Panc1 (cell line): ENCODE results near the gene LRPPRC. TPM values are rescaled to one million over a fixed set of nuclear protein-coding genes. Genes with fewer than 3 reads are reported as not detected.

ENCODE experiments used
- ATAC-seq: fragments of 200-7000 bp; cut with Tn5 transposase; 2 replicates; pipeline ENCODE4 v1.9.1; 2020; ENCODE audit warnings: mild to moderate bottlenecking, moderate library complexity
- BruUV-seq: library from RNA; stranded (reverse); fragments of 400-500 nt; replicated peaks from 2 replicates; lab custom pipeline; 2021; lab: Mats Ljungman, UMichigan
- CTCF ChIA-PET: fragments of 300-600 bp; sonication (Branson Sonifier 250); formaldehyde crosslinking; loops from one replicate; lab custom pipeline; 2022; ENCODE audit warnings: antibody characterized with exemption; lab: Charles Lee
- POLR2A ChIA-PET: fragments of 300-600 bp; sonication (Branson Sonifier 250); formaldehyde crosslinking; loops from one replicate; lab custom pipeline; 2022; ENCODE audit warnings: antibody characterized with exemption; lab: Charles Lee
- DNase-seq: peaks from one replicate; pipeline ENCODE4 v3.0.0-alpha.2; 2010; ENCODE audit warnings: low read depth, low spot score
- H3K27ac ChIP-seq: 2 replicates; pipeline ENCODE4 v1.5.1; 2011; ENCODE audit warnings: mild to moderate bottlenecking, low read length, inconsistent platforms
- H3K27me3 ChIP-seq: fragments of 200-500 bp; sonication (Bioruptor generic); 2 replicates; pipeline ENCODE4 v1.6.0; 2014; ENCODE audit warnings: low read length, inconsistent platforms; ENCODE audit not compliant: control insufficient read depth, insufficient read depth
- H3K36me3 ChIP-seq: fragments of 200-500 bp; sonication (Bioruptor generic); 2 replicates; pipeline ENCODE4 v1.5.1; 2014; ENCODE audit warnings: inconsistent platforms, mild to moderate bottlenecking, low read length, moderate library complexity; ENCODE audit not compliant: control insufficient read depth, insufficient read depth
- H3K4me1 ChIP-seq: 2 replicates; pipeline ENCODE4 v1.5.1; 2011; ENCODE audit warnings: inconsistent platforms, mild to moderate bottlenecking, low read length, moderate library complexity; ENCODE audit not compliant: control insufficient read depth, insufficient read depth
- H3K4me3 ChIP-seq, 2 experiments: 2 replicates each; pipeline ENCODE4 v1.5.1; 2011 to 2012; ENCODE audit warnings: low read depth in 2 of 2, low read length in 2 of 2, mild to moderate bottlenecking in 2 of 2, inconsistent platforms in 1 of 2, moderate library complexity in 1 of 2
- H3K9me3 ChIP-seq: fragments of 200-500 bp; sonication (Bioruptor generic); 2 replicates; pipeline ENCODE4 v1.5.1; 2014; ENCODE audit warnings: low read depth, mild to moderate bottlenecking, inconsistent platforms, low read length, moderate library complexity; ENCODE audit not compliant: control insufficient read depth, insufficient read depth
- POLR2AphosphoS5 ChIP-seq: IDR thresholded peaks from 2 replicates; pipeline ENCODE4 v1.6.1; 2012; ENCODE audit warnings: mild to moderate bottlenecking, low read depth, low read length, moderate library complexity
- SIN3A ChIP-seq: IDR thresholded peaks from 2 replicates; pipeline ENCODE4 v1.6.1; 2012; ENCODE audit warnings: low read depth, mild to moderate bottlenecking, low read length, moderate library complexity, borderline replicate concordance; ENCODE audit not compliant: insufficient read depth
- TCF7L2 ChIP-seq: IDR thresholded peaks from 2 replicates; pipeline ENCODE4 v1.6.1; 2011; ENCODE audit warnings: mild to moderate bottlenecking, low read depth, low read length, inconsistent platforms
- in situ Hi-C: cut with HindIII; loops from 2 replicates; pipeline ENCODE4 v1.10.0; 2016; ENCODE audit warnings: low sequenced_read_pairs, low pct_unique_long_range_greater_than_20kb
- intact Hi-C: fragments of 100-400 bp; cut with micrococcal nuclease; formaldehyde crosslinking; loops from one replicate; pipeline ENCODE4 v1.10.0; 2022; ENCODE audit not compliant: unreplicated experiment
- total RNA-seq: library from RNA; stranded (reverse); gene quantifications from one replicate; pipeline ENCODE4 v1.2.1, GENCODE V29; 2021; ENCODE audit not compliant: unreplicated experiment
- TF ChIP-seq, protein P1 (sequence below), 2 experiments: IDR thresholded peaks; 2 replicates each; pipeline ENCODE4 v1.6.1; 2011 to 2012; ENCODE audit warnings: low read depth in 2 of 2, control low read depth in 1 of 2, low read length in 1 of 2, mild to moderate bottlenecking in 1 of 2, moderate library complexity in 1 of 2; ENCODE audit not compliant: insufficient read depth in 1 of 2
- TF ChIP-seq, protein P2 (sequence below): fragments of 450-650 bp; IDR thresholded peaks from 2 replicates; pipeline ENCODE4 v1.5.1; 2017; ENCODE audit warnings: mild to moderate bottlenecking

LRPPRC gene
- total RNA-seq, 1 experiment from 2014 or later: 207 TPM

DNA sequence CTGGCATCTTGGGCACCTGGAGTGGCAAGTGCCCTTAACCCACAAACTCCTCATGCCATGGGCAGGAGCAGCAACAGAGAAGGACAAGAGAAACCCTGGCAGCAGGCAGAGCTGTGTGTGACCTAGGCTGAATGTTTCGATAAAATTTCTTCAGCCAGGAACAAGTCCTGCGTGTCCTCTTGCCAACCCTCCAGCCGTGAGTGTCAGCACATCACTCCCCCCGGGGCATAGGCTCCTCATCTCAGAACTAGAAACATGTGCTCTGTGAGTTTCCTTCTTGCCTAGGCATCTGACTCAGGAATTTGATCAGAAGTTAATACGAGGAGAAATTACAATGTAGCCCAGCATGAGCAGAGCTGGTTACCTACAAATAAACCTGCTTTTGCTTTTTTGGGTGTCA is 154.8 kb downstream of the LRPPRC start:
- no peaks in the 10 kb centered on the region for H3K4me1 ChIP-seq
- CTCF ChIA-PET: no interaction called here
- H3K4me3 ChIP-seq: no peak overlapping the region
- intact Hi-C loops: no loop called here
- no peak for ATAC-seq
- no peaks in the 10 kb centered on the region for H3K36me3 ChIP-seq
- no peak for TF ChIP-seq POLR2AphosphoS5
- TF ChIP-seq, protein P1, sequence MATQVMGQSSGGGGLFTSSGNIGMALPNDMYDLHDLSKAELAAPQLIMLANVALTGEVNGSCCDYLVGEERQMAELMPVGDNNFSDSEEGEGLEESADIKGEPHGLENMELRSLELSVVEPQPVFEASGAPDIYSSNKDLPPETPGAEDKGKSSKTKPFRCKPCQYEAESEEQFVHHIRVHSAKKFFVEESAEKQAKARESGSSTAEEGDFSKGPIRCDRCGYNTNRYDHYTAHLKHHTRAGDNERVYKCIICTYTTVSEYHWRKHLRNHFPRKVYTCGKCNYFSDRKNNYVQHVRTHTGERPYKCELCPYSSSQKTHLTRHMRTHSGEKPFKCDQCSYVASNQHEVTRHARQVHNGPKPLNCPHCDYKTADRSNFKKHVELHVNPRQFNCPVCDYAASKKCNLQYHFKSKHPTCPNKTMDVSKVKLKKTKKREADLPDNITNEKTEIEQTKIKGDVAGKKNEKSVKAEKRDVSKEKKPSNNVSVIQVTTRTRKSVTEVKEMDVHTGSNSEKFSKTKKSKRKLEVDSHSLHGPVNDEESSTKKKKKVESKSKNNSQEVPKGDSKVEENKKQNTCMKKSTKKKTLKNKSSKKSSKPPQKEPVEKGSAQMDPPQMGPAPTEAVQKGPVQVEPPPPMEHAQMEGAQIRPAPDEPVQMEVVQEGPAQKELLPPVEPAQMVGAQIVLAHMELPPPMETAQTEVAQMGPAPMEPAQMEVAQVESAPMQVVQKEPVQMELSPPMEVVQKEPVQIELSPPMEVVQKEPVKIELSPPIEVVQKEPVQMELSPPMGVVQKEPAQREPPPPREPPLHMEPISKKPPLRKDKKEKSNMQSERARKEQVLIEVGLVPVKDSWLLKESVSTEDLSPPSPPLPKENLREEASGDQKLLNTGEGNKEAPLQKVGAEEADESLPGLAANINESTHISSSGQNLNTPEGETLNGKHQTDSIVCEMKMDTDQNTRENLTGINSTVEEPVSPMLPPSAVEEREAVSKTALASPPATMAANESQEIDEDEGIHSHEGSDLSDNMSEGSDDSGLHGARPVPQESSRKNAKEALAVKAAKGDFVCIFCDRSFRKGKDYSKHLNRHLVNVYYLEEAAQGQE (IDR thresholded peaks at IDR 0.05; ENCODE audit: insufficient read depth in 1 of 2, low read depth in 2 of 2, low read length in 1 of 2): no peak
- no peak for TF ChIP-seq TCF7L2
- TF ChIP-seq SIN3A: no peak
- TF ChIP-seq, protein P2, sequence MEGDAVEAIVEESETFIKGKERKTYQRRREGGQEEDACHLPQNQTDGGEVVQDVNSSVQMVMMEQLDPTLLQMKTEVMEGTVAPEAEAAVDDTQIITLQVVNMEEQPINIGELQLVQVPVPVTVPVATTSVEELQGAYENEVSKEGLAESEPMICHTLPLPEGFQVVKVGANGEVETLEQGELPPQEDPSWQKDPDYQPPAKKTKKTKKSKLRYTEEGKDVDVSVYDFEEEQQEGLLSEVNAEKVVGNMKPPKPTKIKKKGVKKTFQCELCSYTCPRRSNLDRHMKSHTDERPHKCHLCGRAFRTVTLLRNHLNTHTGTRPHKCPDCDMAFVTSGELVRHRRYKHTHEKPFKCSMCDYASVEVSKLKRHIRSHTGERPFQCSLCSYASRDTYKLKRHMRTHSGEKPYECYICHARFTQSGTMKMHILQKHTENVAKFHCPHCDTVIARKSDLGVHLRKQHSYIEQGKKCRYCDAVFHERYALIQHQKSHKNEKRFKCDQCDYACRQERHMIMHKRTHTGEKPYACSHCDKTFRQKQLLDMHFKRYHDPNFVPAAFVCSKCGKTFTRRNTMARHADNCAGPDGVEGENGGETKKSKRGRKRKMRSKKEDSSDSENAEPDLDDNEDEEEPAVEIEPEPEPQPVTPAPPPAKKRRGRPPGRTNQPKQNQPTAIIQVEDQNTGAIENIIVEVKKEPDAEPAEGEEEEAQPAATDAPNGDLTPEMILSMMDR: no peak
- in situ Hi-C loops: no loop called here
- H3K27me3 ChIP-seq: no peaks in the 10 kb centered on the region
- no TSS peak for BruUV-seq
- no peak overlapping the region for H3K27ac ChIP-seq
- no peak for DNase-seq
- POLR2A ChIA-PET: no interaction called here
- H3K9me3 ChIP-seq: no peaks in the 10 kb centered on the region

DNA sequence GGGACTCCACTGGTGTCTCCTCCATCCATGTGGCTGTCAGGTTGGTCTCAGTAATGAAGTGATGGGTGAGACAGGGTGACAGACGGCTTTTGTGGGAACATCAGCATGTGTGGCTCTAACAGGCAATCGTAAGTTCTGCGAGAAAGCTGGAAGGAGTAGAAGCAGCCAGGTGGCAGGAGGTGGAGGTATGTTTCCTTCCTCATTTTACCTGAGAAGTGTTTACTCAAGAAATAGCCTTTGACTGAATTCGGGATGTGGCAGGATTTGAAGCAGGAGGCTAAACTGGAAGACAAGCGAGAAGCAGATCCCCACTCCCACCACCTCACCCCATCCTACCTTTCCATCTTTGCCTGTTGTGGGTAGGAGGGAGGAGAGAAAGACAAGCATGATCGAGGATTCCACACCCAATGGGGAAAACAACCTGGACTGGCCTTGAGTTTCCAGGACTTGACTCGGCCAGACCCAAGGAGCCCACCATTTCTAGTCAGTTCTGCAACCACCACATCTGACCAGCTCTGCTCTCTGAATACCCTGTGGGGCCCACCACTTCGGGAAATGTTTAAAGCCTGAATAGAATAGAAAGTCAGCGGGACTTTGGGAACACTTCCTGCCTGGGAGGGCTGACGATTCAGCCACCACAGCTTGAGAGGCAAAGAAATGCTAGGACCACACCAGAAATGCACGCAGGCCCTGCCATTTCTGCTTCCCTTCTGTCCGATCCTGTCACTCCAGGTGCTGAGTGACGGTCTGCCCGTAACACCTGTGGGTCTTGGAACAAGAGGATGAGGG is 155.8 kb downstream of the LRPPRC start:
- H3K36me3 ChIP-seq: no peaks in the 10 kb centered on the region
- TF ChIP-seq, protein P1 (IDR thresholded peaks at IDR 0.05; ENCODE audit: insufficient read depth in 1 of 2, low read depth in 2 of 2, low read length in 1 of 2): no peak
- TF ChIP-seq SIN3A: no peak
- in situ Hi-C loops (no loop called here), intact Hi-C loops (no loop called here)
- H3K27ac ChIP-seq: no peak overlapping the region
- no peaks in the 10 kb centered on the region for H3K4me1 ChIP-seq
- no peak for DNase-seq
- no peak for ATAC-seq
- POLR2A ChIA-PET: interaction anchor here (0.6 kb wide), 1 partner anchor 258 kb away, joined by 7 read pairs; no protein-coding TSS in a partner anchor
- no peaks in the 10 kb centered on the region for H3K27me3 ChIP-seq
- H3K4me3 ChIP-seq: no peak overlapping the region
- no peaks in the 10 kb centered on the region for H3K9me3 ChIP-seq
- CTCF ChIA-PET: no interaction called here
- no TSS peak for BruUV-seq
